ENCODE results near the gene GJA8.
"Not testable (repeated sequence)": the region's sequence is repeated elsewhere in the genome, so short reads cannot be mapped to it uniquely, and the experiment has no call there.

GJA8 gene

GRCh38 chr1:147902253-147902845 is at the start of gene GJA8:
TSS of gene GJA8 (plus strand) at chr1:147902795. CDS start at chr1:147907956, 5,161 bp downstream.
- DNase-seq (ENCODE audit: low spot score), result no peak

GRCh38 chr1:147853391-147853790 is 49.2 kb upstream of the GJA8 start:
- DNase-seq (ENCODE audit: low spot score), result no peak

DNA sequence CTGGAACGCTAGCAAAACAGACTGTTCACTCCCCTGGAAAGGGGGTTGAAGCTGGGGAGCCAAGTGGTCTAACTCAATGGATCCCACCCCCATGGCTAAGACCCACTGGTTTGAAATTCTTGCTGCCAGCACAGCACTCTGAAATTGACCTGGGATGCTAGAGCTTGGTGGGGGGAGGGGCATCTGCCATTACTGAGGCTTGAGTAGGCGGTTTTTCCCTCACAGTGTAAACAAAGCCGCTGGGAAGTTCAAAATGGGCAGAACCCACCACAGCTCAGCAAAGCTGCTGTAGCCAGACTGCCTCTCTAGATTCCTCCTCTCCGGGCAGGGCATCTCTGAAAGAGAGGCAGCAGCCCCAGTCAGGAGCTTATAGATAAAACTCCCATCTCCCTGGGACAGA is 47.6 kb upstream of the GJA8 start:
- not testable (repeated sequence) for DNase-seq (ENCODE audit: low spot score)

- DNase-seq (ENCODE audit: low spot score), result not testable (repeated sequence)
These were observed 46.6 kb upstream of the GJA8 start for GRCh38 chr1:147855996-147856395.

DNA sequence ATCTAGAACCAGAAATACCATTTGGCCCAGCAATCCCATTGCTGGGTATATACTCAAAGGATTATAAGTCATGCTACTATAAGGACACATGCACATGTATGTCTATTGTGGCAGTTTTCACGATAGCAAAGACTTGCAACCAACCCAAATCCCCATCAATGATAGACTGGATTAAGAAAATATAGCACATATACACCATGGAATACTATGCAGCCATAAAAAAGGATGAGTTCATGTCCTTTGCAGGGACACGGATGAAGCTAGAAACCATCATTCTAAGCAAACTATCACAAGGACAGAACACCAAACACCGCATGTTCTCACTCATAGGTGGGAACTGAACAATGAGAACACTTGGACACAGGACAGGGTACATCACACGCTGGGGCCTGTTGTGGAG is 35.4 kb upstream of the GJA8 start:
- DNase-seq (ENCODE audit: low spot score), result not testable (repeated sequence)

DNA sequence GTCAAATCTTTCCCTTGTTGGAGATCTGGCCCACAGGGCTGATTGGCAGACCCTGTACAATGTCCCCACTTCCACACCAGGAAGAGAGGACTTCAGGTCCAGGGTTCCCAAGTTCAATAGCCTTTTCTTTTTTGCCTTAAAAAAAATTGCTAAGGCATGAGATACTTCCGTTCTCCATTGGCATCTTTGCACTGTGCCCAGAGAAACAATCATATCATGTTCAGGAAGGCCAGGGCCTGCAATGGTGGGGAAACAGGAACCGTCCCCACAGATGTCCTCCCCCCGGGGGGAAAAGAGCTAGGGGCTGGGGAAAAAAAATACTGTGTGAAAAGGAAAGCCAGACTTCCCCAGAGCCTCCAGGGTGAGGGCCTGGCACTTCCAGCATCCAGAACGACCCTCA is 24.6 kb upstream of the GJA8 start:
- no peak for DNase-seq (ENCODE audit: low spot score)

DNA sequence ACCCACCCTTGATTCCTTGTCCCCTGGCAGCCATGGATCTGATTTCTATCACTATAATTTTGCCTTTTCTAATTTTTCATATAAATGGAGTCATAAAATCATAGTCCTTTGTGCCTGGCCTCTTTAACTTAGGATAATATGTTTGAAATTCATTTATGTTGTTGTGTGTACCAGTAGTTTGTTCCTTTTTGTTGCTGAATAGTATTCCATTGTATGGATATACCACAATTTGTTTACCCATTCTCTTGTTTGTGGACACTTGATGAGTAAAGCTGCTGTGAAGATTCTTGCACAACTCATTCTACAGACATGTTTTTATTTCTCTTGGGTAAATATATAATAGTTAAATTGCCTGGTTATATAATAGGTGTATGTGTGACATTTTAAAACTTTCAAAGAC is 22.7 kb upstream of the GJA8 start:
- no peak for DNase-seq (ENCODE audit: low spot score)

DNA sequence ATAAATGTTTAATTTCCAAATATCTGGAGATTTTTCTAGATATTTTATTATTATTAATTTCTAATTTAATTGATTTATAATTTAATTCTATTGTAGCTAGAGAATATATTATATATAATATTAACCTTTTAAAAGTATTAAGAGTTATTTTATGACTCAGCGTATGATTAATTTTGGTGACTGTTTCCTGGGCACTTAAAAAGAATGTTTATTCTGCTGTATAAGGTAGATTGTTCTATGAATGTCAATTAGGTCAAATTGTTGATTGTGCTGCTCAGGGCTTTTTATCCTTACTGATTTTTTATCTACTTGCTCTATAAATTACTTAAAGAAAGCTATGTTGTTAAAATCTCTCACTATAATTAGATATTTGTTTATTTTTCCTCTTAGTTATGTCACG is 20.1 kb upstream of the GJA8 start:
- DNase-seq (ENCODE audit: low spot score), result no peak

GRCh38 chr1:147890177-147890790 is 12.3 kb upstream of the GJA8 start:
- no peak for DNase-seq (ENCODE audit: low spot score)

- no peak for DNase-seq (ENCODE audit: low spot score)
These were observed 11.5 kb upstream of the GJA8 start for GRCh38 chr1:147891088-147891487.

DNA sequence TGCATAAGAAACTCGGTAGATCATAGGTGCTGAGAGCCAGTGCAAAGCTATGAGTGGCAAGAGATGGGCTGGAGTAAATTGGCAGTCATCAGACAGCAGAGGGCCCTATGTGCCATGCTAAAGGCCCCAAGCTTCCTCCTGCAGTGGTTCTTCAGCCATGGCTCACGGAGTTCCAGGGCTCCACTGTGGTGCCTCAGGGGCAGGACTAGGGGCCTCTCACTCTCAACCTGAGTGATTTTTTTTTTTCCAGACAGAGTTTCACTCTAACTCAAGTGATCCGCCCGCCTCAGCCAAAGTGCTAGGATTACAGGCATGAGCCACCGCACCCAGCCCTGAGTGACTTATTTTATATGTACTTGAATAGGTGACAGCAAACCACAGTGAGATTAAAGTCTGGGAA is 10.4 kb upstream of the GJA8 start:
- DNase-seq (ENCODE audit: low spot score), result no peak

DNA sequence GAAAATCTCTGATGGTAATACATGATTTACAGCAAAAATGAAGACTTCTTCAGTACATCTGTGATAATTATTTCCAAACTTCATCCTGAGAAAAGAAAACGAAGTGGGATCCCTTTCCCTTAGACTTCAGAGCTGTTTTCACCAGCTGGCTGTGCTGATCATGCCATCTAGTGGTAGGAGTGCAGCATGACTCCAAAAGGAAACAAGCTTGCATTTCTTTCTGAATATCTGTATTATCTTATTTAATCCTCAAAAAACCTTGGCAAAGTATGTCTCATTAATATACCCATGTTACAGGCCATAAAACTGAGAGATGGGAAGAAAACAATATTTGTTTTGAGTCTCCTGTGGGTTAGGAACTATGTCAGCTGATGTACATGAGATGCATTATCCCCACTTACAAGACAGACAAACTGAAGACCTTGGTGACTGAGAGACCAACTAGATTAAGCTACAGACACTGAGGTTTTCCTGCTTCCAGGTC is 9.8 kb upstream of the GJA8 start:
- no peak for DNase-seq (ENCODE audit: low spot score)

DNA sequence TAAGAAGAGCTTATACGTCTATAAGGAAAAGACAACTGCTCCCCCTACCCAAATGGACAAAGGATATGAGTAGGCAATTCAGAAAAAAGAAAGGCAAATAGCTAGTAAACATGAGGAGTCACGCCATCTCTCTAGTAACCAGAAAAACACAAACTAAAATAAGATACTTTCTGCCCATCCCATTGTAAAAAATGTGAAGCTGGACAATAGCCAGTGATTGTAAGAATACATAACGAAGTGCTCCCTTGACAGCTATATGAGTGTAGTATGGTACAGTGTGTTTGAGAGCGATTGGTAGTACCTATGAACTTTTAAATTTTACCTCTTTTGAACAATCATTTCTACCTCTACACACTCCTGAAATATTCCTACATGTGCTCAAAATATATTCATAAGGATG is 7.5 kb upstream of the GJA8 start:
- DNase-seq (ENCODE audit: low spot score), result no peak

- DNase-seq (ENCODE audit: low spot score), result no peak
These were observed 5.4 kb upstream of the GJA8 start for GRCh38 chr1:147897029-147897752.

- DNase-seq (ENCODE audit: low spot score), result no peak
These were observed 4.8 kb upstream of the GJA8 start for GRCh38 chr1:147897789-147898188.

DNA sequence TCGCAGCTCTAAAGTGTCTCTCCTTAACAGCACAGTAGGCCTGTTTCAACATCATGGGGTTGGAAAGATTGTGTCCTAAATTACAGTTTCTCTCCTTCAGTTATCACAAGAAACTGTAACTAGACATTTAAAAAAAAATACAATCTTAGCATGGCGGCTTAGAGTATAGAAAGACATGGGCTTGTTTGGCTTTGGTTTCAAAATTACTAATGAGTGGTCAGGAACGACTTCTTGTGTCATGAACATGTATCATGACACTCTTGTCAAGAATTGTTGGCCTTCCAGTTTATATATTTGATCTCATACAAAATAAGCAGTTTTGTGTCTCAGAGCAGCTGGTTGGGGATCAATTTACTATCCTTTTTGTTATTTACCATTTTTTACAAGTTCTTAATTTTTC is 2.1 kb downstream of the GJA8 start:
- no peak for DNase-seq (ENCODE audit: low spot score)

- DNase-seq (ENCODE audit: low spot score), result no peak
These were observed 5.4 kb downstream of the GJA8 start for GRCh38 chr1:147907786-147908509.

DNA sequence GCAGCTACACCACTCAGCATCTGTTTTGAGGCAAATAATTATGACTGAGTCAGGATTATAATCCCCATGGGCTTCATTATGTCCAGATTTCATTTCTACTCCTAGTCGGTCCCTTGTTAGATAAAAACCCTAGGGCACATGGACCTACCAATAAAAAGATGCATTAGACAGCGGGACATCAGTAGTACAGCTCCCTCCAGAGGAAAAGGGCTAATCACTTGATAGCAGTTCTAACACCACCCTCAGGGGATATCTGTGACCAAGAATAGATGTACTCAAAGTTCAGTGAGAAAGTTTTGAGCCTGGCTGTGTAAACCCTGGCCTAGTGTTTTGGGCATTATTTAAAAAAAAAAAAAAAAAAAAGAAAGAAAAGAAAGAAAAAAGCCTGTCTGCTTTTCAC is 10.0 kb downstream of the GJA8 start:
- DNase-seq (ENCODE audit: low spot score), result no peak

DNA sequence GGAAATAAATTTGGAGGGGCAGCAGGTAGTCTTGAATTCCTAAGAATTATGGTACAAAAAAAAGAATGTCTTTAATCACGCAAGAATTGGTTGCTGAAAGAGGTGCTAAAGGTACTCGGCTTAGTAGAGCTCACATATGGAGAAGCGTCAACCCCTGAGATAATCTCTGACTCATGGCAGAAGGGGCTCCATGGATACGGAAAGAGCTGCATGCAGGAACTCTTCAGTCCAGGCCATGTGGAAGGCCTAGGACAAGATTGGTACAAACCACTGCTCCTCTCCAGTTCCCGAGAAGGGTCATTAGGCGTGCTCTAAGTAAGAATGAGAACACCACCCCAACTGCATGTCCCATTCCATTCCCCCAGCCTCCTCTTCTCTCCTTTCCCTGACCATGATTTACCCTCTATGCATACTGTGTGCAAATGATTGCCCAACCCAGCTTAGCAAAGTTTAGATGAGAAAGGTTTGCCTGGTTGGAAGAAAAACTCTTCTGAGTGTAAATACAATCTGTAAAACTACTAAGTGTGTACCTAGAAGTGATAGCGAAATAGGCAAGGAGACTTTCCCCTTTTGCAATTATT is 10.9 kb downstream of the GJA8 start:
- no peak for DNase-seq (ENCODE audit: low spot score)

DNA sequence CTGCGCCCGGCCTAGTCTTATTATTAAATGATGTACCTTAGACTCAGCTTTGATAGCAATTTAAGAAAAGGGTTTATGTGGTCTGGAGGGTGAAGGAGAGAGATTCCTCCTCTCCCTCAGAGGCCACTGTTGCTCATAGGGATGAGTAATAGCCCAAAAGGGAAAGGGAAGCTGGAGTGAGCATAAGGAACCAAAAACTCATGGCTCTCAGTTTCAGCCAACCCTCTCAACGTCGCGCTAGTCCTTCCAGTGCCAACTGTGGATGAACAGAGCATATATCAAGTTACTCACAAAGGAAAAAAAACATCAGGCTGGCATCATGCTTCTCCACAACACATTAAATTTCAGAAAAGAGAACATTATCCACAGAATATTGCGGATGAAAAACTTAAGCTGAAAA is 17.3 kb downstream of the GJA8 start:
- DNase-seq (ENCODE audit: low spot score), result no peak

DNA sequence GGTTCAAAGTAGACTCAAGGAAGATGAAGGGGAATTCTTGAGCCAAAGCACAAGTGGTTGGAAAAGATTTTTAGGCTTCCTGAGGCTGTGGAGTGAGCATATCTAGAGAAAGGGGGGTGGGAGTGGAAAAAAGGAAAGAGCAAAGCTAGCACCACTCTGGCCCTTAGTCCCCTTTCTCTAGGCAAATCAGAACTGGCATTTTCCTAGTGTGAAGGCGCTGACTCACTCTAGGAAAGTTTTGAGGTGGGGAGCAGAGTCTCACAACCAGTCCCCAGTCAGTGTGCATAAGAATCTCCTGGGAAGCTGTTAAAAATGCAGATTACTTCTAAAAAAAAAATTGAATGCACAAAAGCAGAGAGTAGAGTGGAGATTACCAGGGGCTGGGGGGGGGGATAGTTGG is 22.2 kb downstream of the GJA8 start:
- DNase-seq (ENCODE audit: low spot score), result no peak

GRCh38 chr1:147927215-147927614 is 24.6 kb downstream of the GJA8 start:
- DNase-seq (ENCODE audit: low spot score), result not testable (repeated sequence)
